B cell (primary cell): ENCODE results near the gene CERS6.

ENCODE experiments used
- EZH2 ChIP-seq: IDR thresholded peaks from 2 replicates; pipeline ENCODE4 v1.6.1; 2012; ENCODE audit warnings: borderline replicate concordance, low read depth, mild to moderate bottlenecking, moderate library complexity, low read length; ENCODE audit not compliant: insufficient read depth, poor library complexity, severe bottlenecking
- TF ChIP-seq, protein P1 (sequence below): fragments of 200-600 bp; IDR thresholded peaks from one replicate; pipeline ENCODE4 v1.8.0; 2022; ENCODE audit warnings: antibody characterized with exemption, mild to moderate bottlenecking

DNA sequence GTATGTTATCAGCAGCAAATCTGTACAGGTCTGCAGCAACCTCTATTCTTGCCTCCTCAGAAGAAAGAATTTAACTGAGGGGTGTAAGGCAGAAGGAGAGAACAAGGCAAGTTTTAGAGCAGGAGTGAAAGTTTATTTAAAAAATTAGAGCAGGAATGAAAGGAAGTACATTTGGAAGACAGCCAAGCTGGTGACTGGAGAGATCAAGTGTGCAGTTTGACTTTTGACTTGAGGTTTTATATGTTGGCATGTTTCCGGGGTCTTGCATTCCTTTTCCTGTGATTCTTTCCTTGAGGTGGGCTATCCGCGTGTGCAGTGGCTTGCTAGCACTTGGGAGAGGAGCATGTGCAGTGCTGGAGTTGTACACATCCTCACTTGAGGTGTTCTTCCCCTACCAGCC lies 16.5 kb upstream of the CERS6 start:
- TF ChIP-seq, protein P1, sequence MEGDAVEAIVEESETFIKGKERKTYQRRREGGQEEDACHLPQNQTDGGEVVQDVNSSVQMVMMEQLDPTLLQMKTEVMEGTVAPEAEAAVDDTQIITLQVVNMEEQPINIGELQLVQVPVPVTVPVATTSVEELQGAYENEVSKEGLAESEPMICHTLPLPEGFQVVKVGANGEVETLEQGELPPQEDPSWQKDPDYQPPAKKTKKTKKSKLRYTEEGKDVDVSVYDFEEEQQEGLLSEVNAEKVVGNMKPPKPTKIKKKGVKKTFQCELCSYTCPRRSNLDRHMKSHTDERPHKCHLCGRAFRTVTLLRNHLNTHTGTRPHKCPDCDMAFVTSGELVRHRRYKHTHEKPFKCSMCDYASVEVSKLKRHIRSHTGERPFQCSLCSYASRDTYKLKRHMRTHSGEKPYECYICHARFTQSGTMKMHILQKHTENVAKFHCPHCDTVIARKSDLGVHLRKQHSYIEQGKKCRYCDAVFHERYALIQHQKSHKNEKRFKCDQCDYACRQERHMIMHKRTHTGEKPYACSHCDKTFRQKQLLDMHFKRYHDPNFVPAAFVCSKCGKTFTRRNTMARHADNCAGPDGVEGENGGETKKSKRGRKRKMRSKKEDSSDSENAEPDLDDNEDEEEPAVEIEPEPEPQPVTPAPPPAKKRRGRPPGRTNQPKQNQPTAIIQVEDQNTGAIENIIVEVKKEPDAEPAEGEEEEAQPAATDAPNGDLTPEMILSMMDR, result no peak
- TF ChIP-seq EZH2, result no peak
